ENCODE results near the gene C22orf39. TPM values are rescaled to one million over a fixed set of nuclear protein-coding genes. Genes with fewer than 3 reads are reported as not detected.

Gene C22orf39
- total RNA-seq, 1 experiment from 2014 or later: 26.5 TPM

DNA sequence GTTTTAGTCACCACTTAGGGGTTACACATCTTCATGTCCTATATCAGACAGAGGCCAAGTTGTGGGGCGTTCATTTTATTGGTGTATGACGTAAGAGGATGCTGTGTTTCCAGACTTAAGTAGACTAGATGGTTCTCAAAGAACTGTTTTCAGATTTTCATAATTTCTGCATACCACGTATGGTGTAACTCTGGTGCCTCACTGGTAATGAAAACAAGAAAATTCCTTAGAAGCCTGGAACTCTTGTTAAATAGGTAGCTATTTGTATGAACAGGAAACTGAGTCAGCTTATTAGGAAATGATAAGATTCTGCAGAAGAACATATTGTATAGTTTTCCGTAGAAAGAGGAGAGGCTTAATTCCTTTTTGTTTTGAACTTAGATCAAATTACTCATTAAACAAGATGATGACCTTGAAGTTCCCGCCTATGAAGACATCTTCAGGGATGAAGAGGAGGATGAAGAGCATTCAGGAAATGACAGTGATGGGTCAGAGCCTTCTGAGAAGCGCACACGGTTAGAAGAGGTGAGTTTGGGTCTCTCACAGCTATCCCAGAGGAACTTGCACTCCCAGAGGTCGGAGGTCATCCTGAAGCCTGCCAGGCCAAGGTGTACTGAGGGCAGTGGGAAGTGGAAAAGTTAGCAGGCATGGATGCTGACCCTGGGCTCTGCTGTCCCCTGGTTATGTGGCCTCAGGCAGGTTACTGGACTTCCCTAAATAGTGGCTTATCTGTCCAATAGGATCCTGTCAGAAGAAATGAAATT lies 36.2 kb upstream of the C22orf39 start:
- no peaks in the 10 kb centered on the region for H3K9me3 Mint-ChIP-seq
- ATAC-seq: no peak
- no peak overlapping the region for H3K27ac Mint-ChIP-seq
- peaks cover 47% of the 10 kb centered on the region for H3K36me3 Mint-ChIP-seq
- TF ChIP-seq NR2C2 (CRISPR knock-in tag; IDR thresholded peaks at IDR 0.05) (no peak), PRRX2 (CRISPR knock-in tag; IDR thresholded peaks at IDR 0.05) (no peak), TP53 (CRISPR knock-in tag; IDR thresholded peaks at IDR 0.05) (no peak), NFE2L1 (CRISPR knock-in tag; IDR thresholded peaks at IDR 0.05) (no peak), ZNF396 (CRISPR knock-in tag; IDR thresholded peaks at IDR 0.05; ENCODE audit: borderline replicate concordance) (no peak), NFYB (CRISPR knock-in tag; conservative IDR thresholded peaks at IDR 0.05; ENCODE audit: low read depth) (no peak), GTF2I (CRISPR knock-in tag; conservative IDR thresholded peaks at IDR 0.05) (no peak), GRHL2 (CRISPR knock-in tag; IDR thresholded peaks at IDR 0.05; ENCODE audit: insufficient replicate concordance, severe bottlenecking) (no peak), SMAD4 (CRISPR knock-in tag; IDR thresholded peaks at IDR 0.05) (no peak), FOXK1 (CRISPR knock-in tag; IDR thresholded peaks at IDR 0.05) (no peak), CDX4 (CRISPR knock-in tag; IDR thresholded peaks at IDR 0.05; ENCODE audit: borderline replicate concordance) (no peak)
- TF ChIP-seq, protein P1, sequence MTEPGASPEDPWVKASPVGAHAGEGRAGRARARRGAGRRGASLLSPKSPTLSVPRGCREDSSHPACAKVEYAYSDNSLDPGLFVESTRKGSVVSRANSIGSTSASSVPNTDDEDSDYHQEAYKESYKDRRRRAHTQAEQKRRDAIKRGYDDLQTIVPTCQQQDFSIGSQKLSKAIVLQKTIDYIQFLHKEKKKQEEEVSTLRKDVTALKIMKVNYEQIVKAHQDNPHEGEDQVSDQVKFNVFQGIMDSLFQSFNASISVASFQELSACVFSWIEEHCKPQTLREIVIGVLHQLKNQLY (CRISPR knock-in tag; IDR thresholded peaks at IDR 0.05): no peak
- TF ChIP-seq, protein P2, sequence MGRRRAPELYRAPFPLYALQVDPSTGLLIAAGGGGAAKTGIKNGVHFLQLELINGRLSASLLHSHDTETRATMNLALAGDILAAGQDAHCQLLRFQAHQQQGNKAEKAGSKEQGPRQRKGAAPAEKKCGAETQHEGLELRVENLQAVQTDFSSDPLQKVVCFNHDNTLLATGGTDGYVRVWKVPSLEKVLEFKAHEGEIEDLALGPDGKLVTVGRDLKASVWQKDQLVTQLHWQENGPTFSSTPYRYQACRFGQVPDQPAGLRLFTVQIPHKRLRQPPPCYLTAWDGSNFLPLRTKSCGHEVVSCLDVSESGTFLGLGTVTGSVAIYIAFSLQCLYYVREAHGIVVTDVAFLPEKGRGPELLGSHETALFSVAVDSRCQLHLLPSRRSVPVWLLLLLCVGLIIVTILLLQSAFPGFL (CRISPR knock-in tag; IDR thresholded peaks at IDR 0.05; ENCODE audit: borderline replicate concordance): no peak
- TF ChIP-seq, protein P3, sequence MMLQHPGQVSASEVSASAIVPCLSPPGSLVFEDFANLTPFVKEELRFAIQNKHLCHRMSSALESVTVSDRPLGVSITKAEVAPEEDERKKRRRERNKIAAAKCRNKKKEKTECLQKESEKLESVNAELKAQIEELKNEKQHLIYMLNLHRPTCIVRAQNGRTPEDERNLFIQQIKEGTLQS (CRISPR knock-in tag; conservative IDR thresholded peaks at IDR 0.05): no peak
- TF ChIP-seq, protein P4, sequence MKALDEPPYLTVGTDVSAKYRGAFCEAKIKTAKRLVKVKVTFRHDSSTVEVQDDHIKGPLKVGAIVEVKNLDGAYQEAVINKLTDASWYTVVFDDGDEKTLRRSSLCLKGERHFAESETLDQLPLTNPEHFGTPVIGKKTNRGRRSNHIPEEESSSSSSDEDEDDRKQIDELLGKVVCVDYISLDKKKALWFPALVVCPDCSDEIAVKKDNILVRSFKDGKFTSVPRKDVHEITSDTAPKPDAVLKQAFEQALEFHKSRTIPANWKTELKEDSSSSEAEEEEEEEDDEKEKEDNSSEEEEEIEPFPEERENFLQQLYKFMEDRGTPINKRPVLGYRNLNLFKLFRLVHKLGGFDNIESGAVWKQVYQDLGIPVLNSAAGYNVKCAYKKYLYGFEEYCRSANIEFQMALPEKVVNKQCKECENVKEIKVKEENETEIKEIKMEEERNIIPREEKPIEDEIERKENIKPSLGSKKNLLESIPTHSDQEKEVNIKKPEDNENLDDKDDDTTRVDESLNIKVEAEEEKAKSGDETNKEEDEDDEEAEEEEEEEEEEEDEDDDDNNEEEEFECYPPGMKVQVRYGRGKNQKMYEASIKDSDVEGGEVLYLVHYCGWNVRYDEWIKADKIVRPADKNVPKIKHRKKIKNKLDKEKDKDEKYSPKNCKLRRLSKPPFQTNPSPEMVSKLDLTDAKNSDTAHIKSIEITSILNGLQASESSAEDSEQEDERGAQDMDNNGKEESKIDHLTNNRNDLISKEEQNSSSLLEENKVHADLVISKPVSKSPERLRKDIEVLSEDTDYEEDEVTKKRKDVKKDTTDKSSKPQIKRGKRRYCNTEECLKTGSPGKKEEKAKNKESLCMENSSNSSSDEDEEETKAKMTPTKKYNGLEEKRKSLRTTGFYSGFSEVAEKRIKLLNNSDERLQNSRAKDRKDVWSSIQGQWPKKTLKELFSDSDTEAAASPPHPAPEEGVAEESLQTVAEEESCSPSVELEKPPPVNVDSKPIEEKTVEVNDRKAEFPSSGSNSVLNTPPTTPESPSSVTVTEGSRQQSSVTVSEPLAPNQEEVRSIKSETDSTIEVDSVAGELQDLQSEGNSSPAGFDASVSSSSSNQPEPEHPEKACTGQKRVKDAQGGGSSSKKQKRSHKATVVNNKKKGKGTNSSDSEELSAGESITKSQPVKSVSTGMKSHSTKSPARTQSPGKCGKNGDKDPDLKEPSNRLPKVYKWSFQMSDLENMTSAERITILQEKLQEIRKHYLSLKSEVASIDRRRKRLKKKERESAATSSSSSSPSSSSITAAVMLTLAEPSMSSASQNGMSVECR (CRISPR knock-in tag; IDR thresholded peaks at IDR 0.05; ENCODE audit: borderline replicate concordance): no peak
- no peaks in the 10 kb centered on the region for H3K27me3 Mint-ChIP-seq (ENCODE audit: low read depth)
- H3K4me3 Mint-ChIP-seq: no peak overlapping the region
- DNase-seq (ENCODE audit: low spot score): no peak
- ChIA-PET POLR2A (interaction anchor here (0.6 kb wide), 1 partner anchor 1426 kb away, joined by 3 read pairs; no protein-coding TSS in a partner anchor), CTCF (interaction anchor here (1.5 kb wide), 1 partner anchor 9 kb away, joined by 5 read pairs; no protein-coding TSS in a partner anchor)
- H3K4me1 Mint-ChIP-seq: peaks cover 12% of the 10 kb centered on the region

- no peak for ATAC-seq
- POLR2A ChIA-PET: no interaction called here
- H3K27me3 Mint-ChIP-seq (ENCODE audit: low read depth): no peaks in the 10 kb centered on the region
- TF ChIP-seq, protein P5, sequence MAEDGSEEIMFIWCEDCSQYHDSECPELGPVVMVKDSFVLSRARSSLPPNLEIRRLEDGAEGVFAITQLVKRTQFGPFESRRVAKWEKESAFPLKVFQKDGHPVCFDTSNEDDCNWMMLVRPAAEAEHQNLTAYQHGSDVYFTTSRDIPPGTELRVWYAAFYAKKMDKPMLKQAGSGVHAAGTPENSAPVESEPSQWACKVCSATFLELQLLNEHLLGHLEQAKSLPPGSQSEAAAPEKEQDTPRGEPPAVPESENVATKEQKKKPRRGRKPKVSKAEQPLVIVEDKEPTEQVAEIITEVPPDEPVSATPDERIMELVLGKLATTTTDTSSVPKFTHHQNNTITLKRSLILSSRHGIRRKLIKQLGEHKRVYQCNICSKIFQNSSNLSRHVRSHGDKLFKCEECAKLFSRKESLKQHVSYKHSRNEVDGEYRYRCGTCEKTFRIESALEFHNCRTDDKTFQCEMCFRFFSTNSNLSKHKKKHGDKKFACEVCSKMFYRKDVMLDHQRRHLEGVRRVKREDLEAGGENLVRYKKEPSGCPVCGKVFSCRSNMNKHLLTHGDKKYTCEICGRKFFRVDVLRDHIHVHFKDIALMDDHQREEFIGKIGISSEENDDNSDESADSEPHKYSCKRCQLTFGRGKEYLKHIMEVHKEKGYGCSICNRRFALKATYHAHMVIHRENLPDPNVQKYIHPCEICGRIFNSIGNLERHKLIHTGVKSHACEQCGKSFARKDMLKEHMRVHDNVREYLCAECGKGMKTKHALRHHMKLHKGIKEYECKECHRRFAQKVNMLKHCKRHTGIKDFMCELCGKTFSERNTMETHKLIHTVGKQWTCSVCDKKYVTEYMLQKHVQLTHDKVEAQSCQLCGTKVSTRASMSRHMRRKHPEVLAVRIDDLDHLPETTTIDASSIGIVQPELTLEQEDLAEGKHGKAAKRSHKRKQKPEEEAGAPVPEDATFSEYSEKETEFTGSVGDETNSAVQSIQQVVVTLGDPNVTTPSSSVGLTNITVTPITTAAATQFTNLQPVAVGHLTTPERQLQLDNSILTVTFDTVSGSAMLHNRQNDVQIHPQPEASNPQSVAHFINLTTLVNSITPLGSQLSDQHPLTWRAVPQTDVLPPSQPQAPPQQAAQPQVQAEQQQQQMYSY (CRISPR knock-in tag; IDR thresholded peaks at IDR 0.05): no peak
- TF ChIP-seq ZNF671 (CRISPR knock-in tag; IDR thresholded peaks at IDR 0.05) (no peak), ZNF121 (CRISPR knock-in tag; IDR thresholded peaks at IDR 0.05) (no peak), EMX1 (CRISPR knock-in tag; IDR thresholded peaks at IDR 0.05) (no peak), GRHL2 (CRISPR knock-in tag; IDR thresholded peaks at IDR 0.05; ENCODE audit: insufficient replicate concordance, severe bottlenecking) (no peak), TCF7 (CRISPR knock-in tag; IDR thresholded peaks at IDR 0.05; ENCODE audit: low read depth) (no peak), CBFB (CRISPR knock-in tag; IDR thresholded peaks at IDR 0.05; ENCODE audit: low read depth) (no peak), MYBL2 (CRISPR knock-in tag; IDR thresholded peaks at IDR 0.05) (no peak), ZNF396 (CRISPR knock-in tag; IDR thresholded peaks at IDR 0.05; ENCODE audit: borderline replicate concordance) (no peak)
- TF ChIP-seq, protein P6, sequence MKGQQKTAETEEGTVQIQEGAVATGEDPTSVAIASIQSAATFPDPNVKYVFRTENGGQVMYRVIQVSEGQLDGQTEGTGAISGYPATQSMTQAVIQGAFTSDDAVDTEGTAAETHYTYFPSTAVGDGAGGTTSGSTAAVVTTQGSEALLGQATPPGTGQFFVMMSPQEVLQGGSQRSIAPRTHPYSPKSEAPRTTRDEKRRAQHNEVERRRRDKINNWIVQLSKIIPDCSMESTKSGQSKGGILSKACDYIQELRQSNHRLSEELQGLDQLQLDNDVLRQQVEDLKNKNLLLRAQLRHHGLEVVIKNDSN (CRISPR knock-in tag; IDR thresholded peaks at IDR 0.05): no peak
Observed at GRCh38 chr22:19482297-19482696, 34.8 kb upstream of the C22orf39 start.

More at GRCh38 chr22:19482297-19482696, 34.8 kb upstream of the C22orf39 start:
- no peak overlapping the region for H3K27ac Mint-ChIP-seq
- DNase-seq (ENCODE audit: low spot score): no peak
- CTCF ChIA-PET: no interaction called here
- no peak overlapping the region for H3K4me3 Mint-ChIP-seq
- H3K9me3 Mint-ChIP-seq: no peaks in the 10 kb centered on the region
- H3K36me3 Mint-ChIP-seq: peaks cover 37% of the 10 kb centered on the region
- H3K4me1 Mint-ChIP-seq: peaks cover 21% of the 10 kb centered on the region
